HCT116 (cell line): ENCODE data around the gene ZNF76. TPM values are rescaled to one million over a fixed set of nuclear protein-coding genes. Genes with fewer than 3 reads are reported as not detected.

Experiments
- EZH2 ChIP-seq: fragments of 200-600 bp; sonication (generic); IDR thresholded peaks from 2 replicates; pipeline ENCODE4 v1.6.1; 2017; ENCODE audit warnings: antibody characterized with exemption, mixed run types
- JUND ChIP-seq: IDR thresholded peaks from 2 replicates; pipeline ENCODE4 v1.6.1; 2012
- total RNA-seq: library from RNA; stranded (reverse); gene quantifications from one replicate; pipeline ENCODE4 v1.2.1, GENCODE V29; 2021; ENCODE audit not compliant: unreplicated experiment

ZNF76 gene
- total RNA-seq, 1 experiment from 2014 or later = 47.5 TPM

DNA sequence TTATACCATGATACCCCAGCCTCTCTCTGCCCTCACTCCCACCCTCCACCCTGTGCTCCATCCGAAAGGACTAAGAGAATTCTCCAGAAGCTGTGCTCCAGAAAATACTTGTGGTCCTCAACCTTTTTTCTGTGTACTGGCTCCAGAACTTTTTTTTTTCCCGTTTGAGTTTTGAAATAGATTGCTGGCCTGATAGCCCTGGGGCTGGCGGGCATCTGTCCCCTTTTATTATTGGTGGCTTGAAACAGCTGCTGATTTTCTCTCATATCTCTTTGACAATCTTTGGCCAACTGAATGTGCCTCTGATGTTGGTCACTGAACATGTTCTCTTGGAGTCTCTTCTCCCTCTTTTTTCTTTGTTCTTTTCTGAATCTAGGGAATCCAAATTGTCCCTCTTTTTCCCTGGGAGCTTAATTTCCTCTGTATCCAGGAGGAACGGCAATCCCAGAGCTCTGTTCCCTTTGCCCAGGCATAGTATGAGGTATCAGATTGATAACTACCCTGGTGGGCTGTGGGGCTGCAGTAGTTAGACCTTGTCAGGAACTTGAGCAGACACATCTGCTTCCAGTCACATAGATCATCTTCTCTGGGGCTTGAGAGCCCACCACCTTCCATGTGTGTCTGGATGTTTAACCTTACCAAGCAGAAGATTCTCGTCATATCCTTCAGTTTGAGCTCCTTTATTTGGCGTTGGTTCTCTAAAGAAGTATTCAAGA lies 84.5 kb downstream of the ZNF76 start (continued):
- TF ChIP-seq EZH2 = no peak
- TF ChIP-seq JUND = no peak
- TF ChIP-seq, all 23 proteins: peak for 0

Other genes starting within 250 kb of the ZNF76 start
- gene TCP11, start 118.4 kb upstream of the ZNF76 start, total RNA-seq = not detected
- gene SCUBE3, start 45.8 kb upstream of the ZNF76 start, total RNA-seq = 0.05 TPM
- 40.4 TPM for gene DEF6, start 38.1 kb downstream of the ZNF76 start, total RNA-seq
- 38.4 TPM for gene PPARD, start 82.8 kb downstream of the ZNF76 start, total RNA-seq
- gene FANCE, start 192.6 kb downstream of the ZNF76 start, total RNA-seq = 16.1 TPM
- 1,981 TPM for gene RPL10A, start 208.7 kb downstream of the ZNF76 start, total RNA-seq
- gene TEAD3, start 237.3 kb downstream of the ZNF76 start, total RNA-seq = 21.8 TPM